HG03108 (cell line): ENCODE measurements around the gene PGAP2.

Experiments used
- ATAC-seq: cut with Tn5 transposase; IDR thresholded peaks from one replicate; pipeline ENCODE4 v1.9.1; 2021; ENCODE audit warnings: moderate library complexity; ENCODE audit not compliant: unreplicated experiment

The PGAP2 gene

GRCh38 chr11:3831378-3832239 is 23.2 kb downstream of the PGAP2 start:
- ATAC-seq = no peak

- ATAC-seq = no peak
These were observed 24.5 kb downstream of the PGAP2 start for GRCh38 chr11:3832816-3833215.

GRCh38 chr11:3833449-3833848 is 25.1 kb downstream of the PGAP2 start:
- ATAC-seq = no peak

GRCh38 chr11:3834349-3834663 is 25.9 kb downstream of the PGAP2 start:
- ATAC-seq = no peak

GRCh38 chr11:3834664-3835461 is 26.5 kb downstream of the PGAP2 start:
- ATAC-seq = no peak

GRCh38 chr11:3835751-3836150 is 27.4 kb downstream of the PGAP2 start:
- ATAC-seq = no peak

GRCh38 chr11:3836903-3837302 is 28.5 kb downstream of the PGAP2 start:
- ATAC-seq = no peak

GRCh38 chr11:3837793-3838192 is 29.4 kb downstream of the PGAP2 start:
- no peak for ATAC-seq

GRCh38 chr11:3838504-3838903 is 30.1 kb downstream of the PGAP2 start:
- ATAC-seq = no peak

- no peak for ATAC-seq
These were observed 31.9 kb downstream of the PGAP2 start for GRCh38 chr11:3840004-3840869.

GRCh38 chr11:3840870-3841425 is 32.6 kb downstream of the PGAP2 start, which contains the start of gene RHOG:
Gene RHOG, minus strand, starts transcription at chr11:3840959. Its CDS starts 12,821 bp downstream, at chr11:3828138.
- peak; percentile 36 for ATAC-seq

GRCh38 chr11:3841426-3842350 is 33.3 kb downstream of the PGAP2 start:
- ATAC-seq = peak; percentile 43

- ATAC-seq = no peak
These were observed 35.0 kb downstream of the PGAP2 start for GRCh38 chr11:3843326-3843725.

GRCh38 chr11:3845246-3845645 is 36.9 kb downstream of the PGAP2 start:
- no peak for ATAC-seq

GRCh38 chr11:3845670-3846069 is 37.3 kb downstream of the PGAP2 start:
- ATAC-seq = no peak

- peak; percentile 45 for ATAC-seq
These were observed 41.0 kb downstream of the PGAP2 start for GRCh38 chr11:3849297-3849874.

GRCh38 chr11:3853545-3853842 is 45.1 kb downstream of the PGAP2 start:
- no peak for ATAC-seq

- ATAC-seq = peak; percentile 37
These were observed 45.7 kb downstream of the PGAP2 start for GRCh38 chr11:3853899-3854659.

- no peak for ATAC-seq
These were observed 46.3 kb downstream of the PGAP2 start for GRCh38 chr11:3854660-3854976.
